Type B pancreatic cell (in vitro differentiated cells): ENCODE measurements around the gene PWWP2B. TPM values are rescaled to one million over a fixed set of nuclear protein-coding genes. Genes with fewer than 3 reads are reported as not detected.

Source experiments
- DNase-seq: peaks from one replicate; pipeline ENCODE4 v3.0.0; 2021; ENCODE audit warnings: mixed read lengths; ENCODE audit not compliant: unreplicated experiment; ENCODE audit errors: extremely low spot score
- H3K27ac Mint-ChIP-seq: 2 replicates; pipeline ENCODE4 v1.8.0; 2021; ENCODE audit warnings: mild to moderate bottlenecking, mixed read lengths
- H3K27me3 Mint-ChIP-seq: 2 replicates; pipeline ENCODE4 v1.8.0; 2021; ENCODE audit warnings: mixed read lengths
- H3K36me3 Mint-ChIP-seq: 2 replicates; pipeline ENCODE4 v1.8.0; 2021; ENCODE audit warnings: mixed read lengths
- H3K4me1 Mint-ChIP-seq: one replicate; pipeline ENCODE4 v1.8.0; 2021; ENCODE audit warnings: mixed read lengths; ENCODE audit not compliant: unreplicated experiment
- H3K4me3 Mint-ChIP-seq: 2 replicates; pipeline ENCODE4 v1.8.0; 2021; ENCODE audit warnings: mild to moderate bottlenecking, mixed read lengths
- H3K9me3 Mint-ChIP-seq: 2 replicates; pipeline ENCODE4 v1.8.0; 2021; ENCODE audit warnings: mixed read lengths
- total RNA-seq: library from RNA; stranded (reverse); gene quantifications from 2 replicates; pipeline ENCODE4 v1.2.1, GENCODE V29; 2021; ENCODE audit warnings: low replicate concordance
- TF ChIP-seq, protein P1 (sequence below): fragments of 200-600 bp; sonication (generic); conservative IDR thresholded peaks from 2 replicates; pipeline ENCODE4 v1.5.0; 2021; ENCODE audit warnings: antibody characterized with exemption, mild to moderate bottlenecking

The PWWP2B gene
- total RNA-seq, 1 donor from 2014 or later = 22.6 TPM

DNA sequence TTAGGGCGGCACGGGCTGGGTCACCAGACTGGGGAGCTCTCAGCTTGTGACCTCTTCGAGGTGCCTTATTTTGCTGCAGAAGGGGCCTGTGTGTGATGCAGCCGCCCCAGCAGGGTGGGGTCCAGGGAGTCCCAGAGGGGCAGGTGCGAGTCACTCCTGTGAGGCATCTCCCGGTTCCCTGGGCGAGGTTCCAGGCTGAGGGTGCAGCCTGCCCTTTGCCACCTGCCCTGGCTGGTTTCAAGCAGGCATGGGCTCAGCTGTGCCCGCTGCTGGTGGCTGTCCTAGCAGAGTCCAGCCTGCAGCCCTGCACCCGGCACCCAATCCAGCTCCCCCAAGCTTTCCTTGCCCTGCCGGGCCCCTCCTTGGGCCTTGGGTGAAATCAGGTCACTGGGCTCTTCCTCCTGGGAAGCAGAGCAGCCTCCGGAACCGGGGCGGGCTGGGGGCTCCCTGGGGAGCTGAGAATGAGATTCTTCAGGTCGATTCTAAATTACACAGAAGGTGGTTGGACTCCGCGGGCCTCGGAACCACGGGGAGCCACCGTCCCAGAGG, 64.8 kb downstream of the PWWP2B start:
- TF ChIP-seq, protein P1, sequence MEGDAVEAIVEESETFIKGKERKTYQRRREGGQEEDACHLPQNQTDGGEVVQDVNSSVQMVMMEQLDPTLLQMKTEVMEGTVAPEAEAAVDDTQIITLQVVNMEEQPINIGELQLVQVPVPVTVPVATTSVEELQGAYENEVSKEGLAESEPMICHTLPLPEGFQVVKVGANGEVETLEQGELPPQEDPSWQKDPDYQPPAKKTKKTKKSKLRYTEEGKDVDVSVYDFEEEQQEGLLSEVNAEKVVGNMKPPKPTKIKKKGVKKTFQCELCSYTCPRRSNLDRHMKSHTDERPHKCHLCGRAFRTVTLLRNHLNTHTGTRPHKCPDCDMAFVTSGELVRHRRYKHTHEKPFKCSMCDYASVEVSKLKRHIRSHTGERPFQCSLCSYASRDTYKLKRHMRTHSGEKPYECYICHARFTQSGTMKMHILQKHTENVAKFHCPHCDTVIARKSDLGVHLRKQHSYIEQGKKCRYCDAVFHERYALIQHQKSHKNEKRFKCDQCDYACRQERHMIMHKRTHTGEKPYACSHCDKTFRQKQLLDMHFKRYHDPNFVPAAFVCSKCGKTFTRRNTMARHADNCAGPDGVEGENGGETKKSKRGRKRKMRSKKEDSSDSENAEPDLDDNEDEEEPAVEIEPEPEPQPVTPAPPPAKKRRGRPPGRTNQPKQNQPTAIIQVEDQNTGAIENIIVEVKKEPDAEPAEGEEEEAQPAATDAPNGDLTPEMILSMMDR = no peak
- no peak for DNase-seq
- peaks cover 5% of the 10 kb centered on the region for H3K4me1 Mint-ChIP-seq
- H3K27ac Mint-ChIP-seq = no peak overlapping the region
- H3K27me3 Mint-ChIP-seq = no peaks in the 10 kb centered on the region
- no peaks in the 10 kb centered on the region for H3K9me3 Mint-ChIP-seq
- no peak overlapping the region for H3K4me3 Mint-ChIP-seq
- H3K36me3 Mint-ChIP-seq = no peaks in the 10 kb centered on the region

DNA sequence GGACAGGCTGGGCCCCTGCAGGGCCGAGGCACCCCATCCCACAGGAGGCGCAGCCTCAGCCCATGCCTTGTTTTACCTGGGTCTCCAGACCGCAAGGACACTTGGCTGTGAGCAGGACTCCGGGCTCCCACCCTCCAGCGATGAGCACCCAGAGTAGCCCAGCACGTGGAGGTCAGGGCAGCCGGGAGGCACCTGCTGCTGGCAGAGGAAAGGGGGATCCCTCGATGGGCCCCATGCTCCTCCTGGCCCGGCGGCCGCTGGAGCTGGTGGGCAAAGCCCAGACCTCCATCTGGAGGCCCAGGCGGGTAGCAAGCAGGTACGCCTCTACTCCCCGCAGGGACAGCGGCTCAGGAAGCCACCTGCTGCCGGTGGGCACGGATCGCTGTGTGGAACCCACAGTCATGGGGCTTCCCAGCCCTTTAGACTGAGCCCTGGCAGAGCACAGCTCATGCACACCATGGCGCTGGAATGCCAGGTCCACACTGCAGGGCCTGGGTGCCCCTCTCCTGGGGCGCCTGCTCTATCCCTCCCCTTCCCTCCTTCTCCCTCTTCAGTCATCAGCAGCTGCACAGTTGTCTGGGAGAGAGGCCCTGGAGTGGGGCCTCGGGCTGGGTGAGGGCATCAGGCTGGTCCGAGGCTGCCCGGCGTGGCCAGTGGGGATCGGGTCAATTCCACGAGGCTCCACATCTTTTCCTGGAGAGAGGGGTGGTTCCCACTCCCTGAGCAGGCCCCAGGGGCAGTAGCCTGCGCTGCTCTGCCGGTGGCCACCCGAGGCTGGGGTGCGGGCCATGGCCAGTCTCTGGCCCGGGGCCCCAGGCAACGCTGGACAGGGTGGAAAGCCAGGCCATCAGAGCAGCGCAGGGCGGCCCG, 65.7 kb downstream of the PWWP2B start:
- TF ChIP-seq, protein P1 = no peak
- Mint-ChIP-seq H3K4me1 (peaks cover 5% of the 10 kb centered on the region), H3K27ac (no peak overlapping the region), H3K4me3 (no peak overlapping the region), H3K27me3 (no peaks in the 10 kb centered on the region), H3K9me3 (no peaks in the 10 kb centered on the region), H3K36me3 (no peaks in the 10 kb centered on the region)
- DNase-seq = no peak

DNA sequence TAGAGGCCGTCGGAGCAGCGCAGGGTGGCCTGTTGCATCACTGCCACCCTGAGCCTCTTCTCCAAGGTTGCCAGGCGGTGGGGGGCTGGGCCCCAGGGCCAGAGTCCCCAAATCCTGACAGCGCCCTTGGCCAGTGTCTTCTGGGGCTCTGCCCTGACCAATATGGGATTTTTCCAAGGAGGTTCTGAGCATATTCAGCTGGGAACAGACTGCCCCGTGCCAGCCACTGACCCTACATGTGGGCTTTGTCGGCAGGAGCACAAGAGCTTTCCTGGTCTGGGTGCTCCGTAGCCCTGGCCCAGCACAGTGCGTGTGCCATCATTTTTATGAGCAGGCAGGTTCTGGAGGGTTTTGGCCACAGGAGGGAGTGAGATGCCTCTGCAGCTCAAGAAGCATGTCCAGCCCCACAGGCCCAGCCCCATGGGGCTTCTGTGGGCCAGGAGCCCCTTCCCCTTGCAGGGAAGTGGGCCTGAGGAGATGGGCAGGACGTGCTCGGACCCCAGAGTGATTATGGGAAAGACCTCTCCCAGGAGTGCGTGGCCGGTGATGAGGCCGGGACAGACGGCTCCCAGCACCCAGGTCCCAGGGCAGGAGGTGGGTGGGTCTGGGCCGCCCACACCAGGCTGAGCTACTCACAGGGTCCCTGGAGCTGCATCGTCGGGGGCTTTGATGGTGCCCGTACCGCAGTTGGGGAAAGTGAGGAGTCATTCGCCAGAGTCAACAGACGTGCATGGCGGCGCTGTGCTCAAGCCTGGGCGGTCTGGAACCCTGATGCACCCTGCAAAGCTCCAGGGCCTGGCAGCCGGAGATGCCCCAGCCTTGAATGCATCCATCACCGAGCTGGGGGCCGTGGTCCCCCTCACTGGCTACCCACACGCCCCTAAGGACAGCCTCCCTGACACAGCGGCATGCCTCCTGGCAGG, 66.6 kb downstream of the PWWP2B start:
- no peaks in the 10 kb centered on the region for H3K27me3 Mint-ChIP-seq
- H3K4me3 Mint-ChIP-seq = no peak overlapping the region
- TF ChIP-seq, protein P1 = peak; percentile 29
- no peaks in the 10 kb centered on the region for H3K36me3 Mint-ChIP-seq
- DNase-seq = no peak
- H3K27ac Mint-ChIP-seq = no peak overlapping the region
- no peaks in the 10 kb centered on the region for H3K9me3 Mint-ChIP-seq
- H3K4me1 Mint-ChIP-seq = peaks cover 4% of the 10 kb centered on the region

DNA sequence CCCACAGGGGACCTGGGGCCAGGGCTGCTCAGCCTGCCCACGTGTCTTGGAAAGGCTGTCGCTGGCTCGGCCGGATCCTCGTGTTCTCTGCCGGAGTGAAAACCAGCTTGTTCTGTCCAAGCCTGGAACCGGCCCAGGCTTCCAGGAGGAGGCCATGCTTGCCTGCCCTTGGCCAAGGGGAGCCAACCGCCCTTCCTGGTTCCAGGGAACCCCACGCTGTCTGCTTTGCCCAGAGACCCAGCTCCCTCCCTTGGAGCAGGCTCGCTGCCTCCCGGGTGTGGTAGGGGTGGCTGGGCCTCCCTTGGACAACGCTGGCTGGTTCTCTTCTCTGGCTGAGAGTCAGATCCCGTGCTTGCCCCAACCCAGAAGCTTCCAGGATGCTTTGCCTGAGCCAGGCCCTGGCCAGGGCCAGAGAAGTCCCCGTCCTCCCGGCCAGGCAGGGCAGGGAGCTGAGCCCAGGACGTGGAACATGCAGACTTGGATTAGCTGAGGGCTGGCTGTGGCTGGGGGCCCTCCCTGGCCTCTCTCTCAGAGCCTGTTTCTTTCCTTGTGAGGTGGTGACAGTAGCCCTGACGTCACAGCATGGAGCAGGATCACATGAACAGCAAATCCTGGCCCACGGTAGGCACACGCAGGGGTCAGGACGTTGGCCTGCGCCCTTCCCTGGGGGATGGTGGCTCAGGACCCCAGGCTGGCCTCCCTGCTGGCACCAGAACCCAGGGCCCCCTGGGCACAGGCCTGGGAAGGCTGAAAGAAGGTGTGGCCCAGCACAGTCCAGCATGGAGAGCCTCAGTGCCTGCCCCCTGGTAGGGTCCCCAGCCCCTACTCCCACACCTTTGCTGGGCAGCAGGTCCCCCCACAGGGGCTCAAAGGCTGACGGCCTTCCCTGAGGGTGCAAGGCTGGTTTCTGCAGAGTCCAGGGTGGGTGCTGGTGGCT, 67.5 kb downstream of the PWWP2B start:
- no peaks in the 10 kb centered on the region for H3K9me3 Mint-ChIP-seq
- no peaks in the 10 kb centered on the region for H3K36me3 Mint-ChIP-seq
- no peak overlapping the region for H3K27ac Mint-ChIP-seq
- TF ChIP-seq, protein P1 = no peak
- peaks cover 1% of the 10 kb centered on the region for H3K4me1 Mint-ChIP-seq
- no peaks in the 10 kb centered on the region for H3K27me3 Mint-ChIP-seq
- no peak overlapping the region for H3K4me3 Mint-ChIP-seq
- no peak for DNase-seq
